Measurements from ENCODE around the gene SLIT1.

GRCh38 chr10:97013568-97013967 lies 172.2 kb downstream of the SLIT1 start:
- TF ChIP-seq ZNF384 (IDR thresholded peaks at IDR 0.05) (no peak), FOXM1 (IDR thresholded peaks at IDR 0.05; ENCODE audit: borderline replicate concordance) (no peak), CTBP1 (IDR thresholded peaks at IDR 0.05; ENCODE audit: borderline replicate concordance) (no peak), BHLHE40 (IDR thresholded peaks at IDR 0.05; ENCODE audit: borderline replicate concordance) (no peak), SUZ12 (IDR thresholded peaks at IDR 0.05) (no peak), FOXK2 (IDR thresholded peaks at IDR 0.05) (no peak)
- TF ChIP-seq, protein P1, sequence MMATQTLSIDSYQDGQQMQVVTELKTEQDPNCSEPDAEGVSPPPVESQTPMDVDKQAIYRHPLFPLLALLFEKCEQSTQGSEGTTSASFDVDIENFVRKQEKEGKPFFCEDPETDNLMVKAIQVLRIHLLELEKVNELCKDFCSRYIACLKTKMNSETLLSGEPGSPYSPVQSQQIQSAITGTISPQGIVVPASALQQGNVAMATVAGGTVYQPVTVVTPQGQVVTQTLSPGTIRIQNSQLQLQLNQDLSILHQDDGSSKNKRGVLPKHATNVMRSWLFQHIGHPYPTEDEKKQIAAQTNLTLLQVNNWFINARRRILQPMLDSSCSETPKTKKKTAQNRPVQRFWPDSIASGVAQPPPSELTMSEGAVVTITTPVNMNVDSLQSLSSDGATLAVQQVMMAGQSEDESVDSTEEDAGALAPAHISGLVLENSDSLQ (IDR thresholded peaks at IDR 0.05): no peak
